Body of pancreas (tissue), 4 donors: ENCODE data around the gene SFPQ.

ENCODE experiments used
- CTCF ChIP-seq, 7 experiments: fragments of 450-650 bp in 4 of 7; fragments of 200-600 bp in 3 of 7; sonication (generic) in 3 of 7; IDR thresholded peaks; one replicate each; pipeline ENCODE4 v1.5.1; 2016 to 2019; ENCODE audit warnings: antibody characterized with exemption in 7 of 7
- POLR2A ChIP-seq, 3 donors: fragments of 450-650 bp; IDR thresholded peaks; one replicate each; pipeline ENCODE4 v1.6.1; 2016; ENCODE audit warnings: antibody characterized with exemption in 3 of 3, mild to moderate bottlenecking in 2 of 3

DNA sequence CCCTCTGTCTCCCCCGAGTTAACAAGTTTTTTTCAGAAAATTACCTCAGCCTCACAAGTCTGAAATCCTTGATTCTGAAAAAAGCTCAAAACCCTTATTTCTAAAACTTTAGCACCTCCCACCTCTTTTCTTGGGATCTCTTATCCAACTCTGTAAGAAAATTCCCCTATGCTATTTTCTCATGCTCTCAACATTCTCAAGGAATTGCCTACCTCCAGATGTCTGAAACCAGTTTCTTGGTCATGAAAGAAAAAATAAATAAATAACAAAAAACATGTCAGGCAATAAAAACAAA, 18.1 kb upstream of the SFPQ start:
- TF ChIP-seq POLR2A (IDR thresholded peaks at IDR 0.05) = no peak
- no peak for TF ChIP-seq CTCF (IDR thresholded peaks at IDR 0.05)
